Neural cell (in vitro differentiated cells): ENCODE measurements around the gene RAB3A. TPM values are rescaled to one million over a fixed set of nuclear protein-coding genes. Genes with fewer than 3 reads are reported as not detected.

Source experiments
- H2AFZ ChIP-seq: fragments of 200-600, 300-800 bp; sonication (generic), shearing (Covaris generic); 2 replicates; pipeline ENCODE4 v1.6.0; 2014; ENCODE audit warnings: low read depth, mild to moderate bottlenecking, antibody characterized with exemption, low read length, moderate library complexity
- H3F3A ChIP-seq: fragments of 200-600 bp; shearing (Covaris generic); 2 replicates; pipeline ENCODE4 v1.6.1; 2016; ENCODE audit warnings: mild to moderate bottlenecking, moderate library complexity, mixed read lengths, antibody characterized with exemption, low read length; ENCODE audit not compliant: insufficient read depth, poor library complexity, severe bottlenecking
- H3K27ac ChIP-seq: fragments of 200-600, 300-800 bp; sonication (generic), shearing (Covaris generic); 2 replicates; pipeline ENCODE4 v1.5.1; 2014; ENCODE audit warnings: mild to moderate bottlenecking, low read length, moderate library complexity
- H3K27me3 ChIP-seq: fragments of 300-800, 200-600 bp; sonication (generic), shearing (Covaris generic); 2 replicates; pipeline ENCODE4 v1.6.0; 2014; ENCODE audit warnings: mild to moderate bottlenecking, low read depth, low read length, moderate library complexity; ENCODE audit not compliant: insufficient read depth
- H3K36me3 ChIP-seq: fragments of 300-800, 200-600 bp; sonication (generic), shearing (Covaris generic); 2 replicates; pipeline ENCODE4 v1.5.1; 2014; ENCODE audit warnings: mild to moderate bottlenecking, antibody characterized with exemption, low read length, moderate library complexity; ENCODE audit not compliant: insufficient read depth
- H3K4me2 ChIP-seq: fragments of 300-800, 200-600 bp; sonication (generic), shearing (Covaris generic); 2 replicates; pipeline ENCODE4 v1.6.0; 2014; ENCODE audit warnings: mild to moderate bottlenecking, low read length
- H3K4me3 ChIP-seq: fragments of 300-800, 200-600 bp; sonication (generic), shearing (Covaris generic); 2 replicates; pipeline ENCODE4 v1.5.1; 2014; ENCODE audit warnings: mild to moderate bottlenecking, low read length, moderate library complexity
- H3K79me2 ChIP-seq: fragments of 200-600 bp; shearing (Covaris generic); replicated peaks from 2 replicates; pipeline ENCODE4 v1.6.0; 2014; ENCODE audit warnings: mild to moderate bottlenecking, low read length, moderate library complexity; ENCODE audit not compliant: insufficient read depth
- H3K9ac ChIP-seq: fragments of 300-800, 200-600 bp; sonication (generic), shearing (Covaris generic); 2 replicates; pipeline ENCODE4 v1.6.1; 2016; ENCODE audit warnings: mild to moderate bottlenecking, low read length, mixed read lengths
- H3K9me2 ChIP-seq: fragments of 200-600 bp; shearing (Covaris generic); 2 replicates; pipeline ENCODE4 v1.6.1; 2016; ENCODE audit warnings: mild to moderate bottlenecking, low read length, mixed read lengths; ENCODE audit not compliant: insufficient read depth
- H3K9me3 ChIP-seq: fragments of 200-600, 300-800 bp; sonication (generic), shearing (Covaris generic); 2 replicates; pipeline ENCODE4 v1.6.1; 2016; ENCODE audit warnings: mild to moderate bottlenecking, mixed run types, low read length, moderate library complexity, mixed read lengths
- H4K20me1 ChIP-seq: fragments of 200-600 bp; shearing (Covaris generic); 2 replicates; pipeline ENCODE4 v1.6.1; 2016; ENCODE audit warnings: mild to moderate bottlenecking, mixed run types; ENCODE audit not compliant: insufficient read depth
- CTCF ChIP-seq: fragments of 450-650 bp; IDR thresholded peaks from 2 replicates; pipeline ENCODE4 v1.5.1; 2014; ENCODE audit warnings: antibody characterized with exemption, mild to moderate bottlenecking, moderate library complexity; ENCODE audit not compliant: poor library complexity, severe bottlenecking
- EP300 ChIP-seq: fragments of 450-650 bp; conservative IDR thresholded peaks from 2 replicates; pipeline ENCODE4 v1.6.1; 2014; ENCODE audit warnings: antibody characterized with exemption, mild to moderate bottlenecking, moderate library complexity; ENCODE audit not compliant: poor library complexity, severe bottlenecking
- EZH2 ChIP-seq: fragments of 200-600, 300-800 bp; shearing (Covaris generic), sonication (generic); IDR thresholded peaks from 2 replicates; pipeline ENCODE4 v1.6.1; 2014; ENCODE audit warnings: antibody characterized with exemption, low read length, borderline replicate concordance, mild to moderate bottlenecking; ENCODE audit not compliant: insufficient read depth, poor library complexity, severe bottlenecking
- MXI1 ChIP-seq: fragments of 450-650 bp; conservative IDR thresholded peaks from 2 replicates; pipeline ENCODE4 v1.6.1; 2014; ENCODE audit warnings: antibody characterized with exemption, mild to moderate bottlenecking; ENCODE audit not compliant: poor library complexity, severe bottlenecking
- POLR2AphosphoS5 ChIP-seq: IDR thresholded peaks from 2 replicates; pipeline ENCODE4 v1.6.1; 2012
- RAD21 ChIP-seq: fragments of 450-650 bp; conservative IDR thresholded peaks from 2 replicates; pipeline ENCODE4 v1.6.1; 2014; ENCODE audit warnings: antibody characterized with exemption, mild to moderate bottlenecking, moderate library complexity
- REST ChIP-seq: IDR thresholded peaks from 2 replicates; pipeline ENCODE4 v1.6.1; 2012; ENCODE audit warnings: borderline replicate concordance
- SMC3 ChIP-seq: fragments of 450-650 bp; conservative IDR thresholded peaks from 2 replicates; pipeline ENCODE4 v1.6.1; 2014; ENCODE audit warnings: antibody characterized with exemption, mild to moderate bottlenecking, moderate library complexity; ENCODE audit not compliant: poor library complexity
- TAF1 ChIP-seq: IDR thresholded peaks from 2 replicates; pipeline ENCODE4 v1.6.1; 2012; ENCODE audit warnings: low read depth
- polyA plus RNA-seq: library from polyadenylated mRNA; depleted of rRNA; stranded (reverse); fragments of >200 nt; gene quantifications from 2 replicates; pipeline ENCODE4 v1.2.3, GENCODE V29; 2014

Gene RAB3A
- polyA plus RNA-seq, 1 donor from 2014 or later: 32.3 TPM

- no peaks in the 10 kb centered on the region for H3K9me3 ChIP-seq
- no peaks in the 10 kb centered on the region for H3K79me2 ChIP-seq
- H3K36me3 ChIP-seq: no peaks in the 10 kb centered on the region
- H3K4me3 ChIP-seq: no peak overlapping the region
- H3K27ac ChIP-seq: no peak overlapping the region
- TF ChIP-seq REST (no peak), CTCF (no peak), POLR2AphosphoS5 (no peak), RAD21 (no peak)
- no peaks in the 10 kb centered on the region for H3K27me3 ChIP-seq
- H3K4me2 ChIP-seq: no peak overlapping the region
- H3K9ac ChIP-seq: no peak overlapping the region
- H3K9me2 ChIP-seq: no peaks in the 10 kb centered on the region
- no peaks in the 10 kb centered on the region for H3F3A ChIP-seq
- no peak overlapping the region for H2AFZ ChIP-seq
- no peaks in the 10 kb centered on the region for H4K20me1 ChIP-seq
These were observed 18.3 kb downstream of the RAB3A start for GRCh38 chr19:18185538-18185937.

GRCh38 chr19:18183529-18183928 is 20.3 kb downstream of the RAB3A start:
- no peak overlapping the region for H3K27ac ChIP-seq
- TF ChIP-seq EZH2 (no peak), EP300 (no peak), POLR2AphosphoS5 (no peak), TAF1 (no peak), SMC3 (no peak), RAD21 (no peak), MXI1 (no peak), CTCF (no peak), REST (no peak)

More at GRCh38 chr19:18183529-18183928, 20.3 kb downstream of the RAB3A start:
- no peak overlapping the region for H3K4me2 ChIP-seq
- H3K4me3 ChIP-seq: no peak overlapping the region
- H3K36me3 ChIP-seq: no peaks in the 10 kb centered on the region
- no peaks in the 10 kb centered on the region for H3F3A ChIP-seq
- H3K9me3 ChIP-seq: no peaks in the 10 kb centered on the region
- H3K79me2 ChIP-seq: no peaks in the 10 kb centered on the region
- no peaks in the 10 kb centered on the region for H4K20me1 ChIP-seq
- H3K9me2 ChIP-seq: no peaks in the 10 kb centered on the region
- no peak overlapping the region for H3K9ac ChIP-seq
- H2AFZ ChIP-seq: no peak overlapping the region
- H3K27me3 ChIP-seq: no peaks in the 10 kb centered on the region
